ENCODE data around the gene AGPAT4.

The AGPAT4 gene

GRCh38 chr6:161162722-161163121, 111.1 kb downstream of the AGPAT4 start:
- no peak for DNase-seq

- peak; percentile 48 for DNase-seq
Measured at GRCh38 chr6:161161889-161162624, 111.8 kb downstream of the AGPAT4 start.

- DNase-seq = no peak
Measured at GRCh38 chr6:161161121-161161520, 112.7 kb downstream of the AGPAT4 start.

- no peak for DNase-seq
Measured at GRCh38 chr6:161154796-161155335, 119.0 kb downstream of the AGPAT4 start.

- DNase-seq = no peak
Measured at GRCh38 chr6:161153725-161154124, 120.1 kb downstream of the AGPAT4 start.

GRCh38 chr6:161152907-161153662, 120.8 kb downstream of the AGPAT4 start:
- DNase-seq = no peak

- no peak for DNase-seq
Measured at GRCh38 chr6:161152527-161152862, 121.4 kb downstream of the AGPAT4 start.

- no peak for DNase-seq
Measured at GRCh38 chr6:161151660-161152526, 122.0 kb downstream of the AGPAT4 start.

GRCh38 chr6:161151059-161151645, 122.7 kb downstream of the AGPAT4 start:
- DNase-seq = no peak

- DNase-seq = no peak
Measured at GRCh38 chr6:161150566-161150965, 123.3 kb downstream of the AGPAT4 start.

- DNase-seq = no peak
Measured at GRCh38 chr6:161150136-161150535, 123.7 kb downstream of the AGPAT4 start.

GRCh38 chr6:161143663-161144430, 130.0 kb downstream of the AGPAT4 start:
- no peak for DNase-seq

- no peak for DNase-seq
Measured at GRCh38 chr6:161142957-161143296, 130.9 kb downstream of the AGPAT4 start.

GRCh38 chr6:161141173-161141572, 132.7 kb downstream of the AGPAT4 start:
- no peak for DNase-seq

GRCh38 chr6:161140554-161140875, 133.3 kb downstream of the AGPAT4 start:
- DNase-seq = no peak

GRCh38 chr6:161139766-161140553, 133.9 kb downstream of the AGPAT4 start:
- peak; percentile 61 for DNase-seq

- no peak for DNase-seq
Measured at GRCh38 chr6:161139304-161139765, 134.5 kb downstream of the AGPAT4 start.

GRCh38 chr6:161138543-161139303, 135.1 kb downstream of the AGPAT4 start:
- no peak for DNase-seq

GRCh38 chr6:161137839-161138542, 135.9 kb downstream of the AGPAT4 start:
- DNase-seq = no peak

- no peak for DNase-seq
Measured at GRCh38 chr6:161137320-161137719, 136.5 kb downstream of the AGPAT4 start.
